ENCODE results near the gene REC114. TPM values are rescaled to one million over a fixed set of nuclear protein-coding genes. Genes with fewer than 3 reads are reported as not detected.

REC114 gene
- total and polyA plus RNA-seq, 10 of the 15 experiments (the other 5 are each of a cell fraction or from before 2014, with no cell fraction given): not detected

DNA sequence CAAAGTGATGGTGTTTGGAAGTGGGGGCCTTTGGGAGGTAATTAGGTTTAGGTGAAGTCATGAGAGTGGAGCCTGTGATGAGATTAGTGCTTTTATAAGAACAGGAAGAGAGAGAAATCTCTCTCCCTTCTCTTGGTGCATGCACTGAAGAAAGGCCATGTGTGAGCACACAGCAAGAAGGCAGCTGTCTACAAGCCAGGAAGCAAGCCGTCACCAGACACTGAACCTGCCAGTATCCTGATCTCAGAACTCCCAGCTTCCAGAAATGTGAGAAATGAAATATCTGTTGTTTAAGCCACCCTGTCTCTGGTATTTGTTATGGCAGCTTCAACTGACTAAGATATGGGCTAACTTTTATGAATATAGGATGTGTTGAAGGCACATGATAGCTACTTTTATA is 72.6 kb downstream of the REC114 start (continued):
- TF ChIP-seq, protein P1, sequence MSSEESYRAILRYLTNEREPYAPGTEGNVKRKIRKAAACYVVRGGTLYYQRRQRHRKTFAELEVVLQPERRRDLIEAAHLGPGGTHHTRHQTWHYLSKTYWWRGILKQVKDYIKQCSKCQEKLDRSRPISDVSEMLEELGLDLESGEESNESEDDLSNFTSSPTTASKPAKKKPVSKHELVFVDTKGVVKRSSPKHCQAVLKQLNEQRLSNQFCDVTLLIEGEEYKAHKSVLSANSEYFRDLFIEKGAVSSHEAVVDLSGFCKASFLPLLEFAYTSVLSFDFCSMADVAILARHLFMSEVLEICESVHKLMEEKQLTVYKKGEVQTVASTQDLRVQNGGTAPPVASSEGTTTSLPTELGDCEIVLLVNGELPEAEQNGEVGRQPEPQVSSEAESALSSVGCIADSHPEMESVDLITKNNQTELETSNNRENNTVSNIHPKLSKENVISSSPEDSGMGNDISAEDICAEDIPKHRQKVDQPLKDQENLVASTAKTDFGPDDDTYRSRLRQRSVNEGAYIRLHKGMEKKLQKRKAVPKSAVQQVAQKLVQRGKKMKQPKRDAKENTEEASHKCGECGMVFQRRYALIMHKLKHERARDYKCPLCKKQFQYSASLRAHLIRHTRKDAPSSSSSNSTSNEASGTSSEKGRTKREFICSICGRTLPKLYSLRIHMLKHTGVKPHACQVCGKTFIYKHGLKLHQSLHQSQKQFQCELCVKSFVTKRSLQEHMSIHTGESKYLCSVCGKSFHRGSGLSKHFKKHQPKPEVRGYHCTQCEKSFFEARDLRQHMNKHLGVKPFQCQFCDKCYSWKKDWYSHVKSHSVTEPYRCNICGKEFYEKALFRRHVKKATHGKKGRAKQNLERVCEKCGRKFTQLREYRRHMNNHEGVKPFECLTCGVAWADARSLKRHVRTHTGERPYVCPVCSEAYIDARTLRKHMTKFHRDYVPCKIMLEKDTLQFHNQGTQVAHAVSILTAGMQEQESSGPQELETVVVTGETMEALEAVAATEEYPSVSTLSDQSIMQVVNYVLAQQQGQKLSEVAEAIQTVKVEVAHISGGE (CRISPR knock-in tag; IDR thresholded peaks at IDR 0.05): no peak

DNA sequence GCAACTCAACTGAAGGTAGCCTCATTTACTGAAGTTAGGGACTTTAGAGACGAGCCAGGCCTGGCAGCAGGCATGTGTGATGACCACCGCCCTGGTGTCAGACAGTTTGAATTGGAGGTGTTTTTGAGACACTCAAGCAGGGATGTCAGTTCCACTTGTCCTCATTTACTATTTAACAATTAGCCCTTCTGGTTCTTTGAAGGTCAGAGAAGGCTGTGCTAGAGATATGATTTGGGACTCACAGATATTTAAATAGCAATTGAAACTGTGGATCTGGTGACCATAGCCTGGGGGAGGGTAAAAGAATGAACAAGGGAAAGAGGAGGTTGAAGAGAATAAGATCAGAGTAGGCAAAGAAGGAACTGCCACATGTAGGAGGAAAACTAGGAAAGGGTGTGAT is 74.6 kb downstream of the REC114 start:
- Histone ChIP-seq H3K9me3 (replicated peaks; ENCODE audit: control insufficient read depth, insufficient read depth, low read length) (no peaks in the 10 kb centered on the region), H3K36me3 (ENCODE audit: control insufficient read depth in 2 of 2, insufficient read depth in 2 of 2, low read length in 1 of 2) (no peaks in the 10 kb centered on the region), H3K27me3 (replicated peaks in 1 of 2; ENCODE audit: control insufficient read depth in 2 of 2, insufficient read depth in 2 of 2, low read length in 1 of 2) (no peaks in the 10 kb centered on the region), H3K27ac (ENCODE audit: control insufficient read depth, insufficient read depth) (no peak overlapping the region), H3K9ac (ENCODE audit: control insufficient read depth, insufficient read depth, low read length) (no peak overlapping the region), H4K20me1 (ENCODE audit: control insufficient read depth, insufficient read depth) (no peaks in the 10 kb centered on the region), H2AFZ (ENCODE audit: control insufficient read depth, low read depth, low read length) (no peak overlapping the region), H3K4me2 (ENCODE audit: control insufficient read depth, insufficient read depth) (no peak overlapping the region), H3K4me3 (no peak overlapping the region), H3K79me2 (ENCODE audit: control insufficient read depth, insufficient read depth, low read length) (no peaks in the 10 kb centered on the region), H3K4me1 (ENCODE audit: control insufficient read depth, insufficient read depth, low read length) (no peaks in the 10 kb centered on the region)
- TF ChIP-seq CTCF (IDR thresholded peaks at IDR 0.05 in 2 of 3, conservative IDR thresholded peaks at IDR 0.05 in 1 of 3; ENCODE audit: control insufficient read depth in 2 of 3, extremely low read depth in 1 of 3, insufficient read depth in 1 of 3, low read depth in 3 of 3, low read length in 3 of 3) (no peak), POLR2AphosphoS2 (IDR thresholded peaks at IDR 0.05; ENCODE audit: low read depth, low read length) (no peak), FOXK2 (IDR thresholded peaks at IDR 0.05) (no peak), ASH2L (IDR thresholded peaks at IDR 0.05; ENCODE audit: borderline replicate concordance, low read depth) (no peak), NRF1 (conservative IDR thresholded peaks at IDR 0.05; ENCODE audit: low read depth, low read length) (no peak), RELA (IDR thresholded peaks at IDR 0.05; ENCODE audit: borderline replicate concordance, partially characterized antibody) (no peak)
- in situ Hi-C loops (cut with MboI) (no loop called here), intact Hi-C loops (cut with micrococcal nuclease; ENCODE audit: unreplicated experiment) (no loop called here)
- ChIA-PET POLR2A (no interaction called here), CTCF (no interaction called here), SMC1A (ENCODE audit: uncharacterized antibody, unreplicated experiment) (no interaction called here), RAD21 (ENCODE audit: unreplicated experiment) (no interaction called here)
- FAIRE-seq (no peak), DNase-seq (ENCODE audit: low read depth, low spot score) (no peak), ATAC-seq (no peak)
- BruUV-seq (replicated peaks): no TSS peak
- WGBS (ENCODE audit: insufficient coverage, insufficient replicate concordance, low lambda C conversion rate, missing lambda C conversion rate): 48% methylated on average over 2 of the region's 2 CpGs

Data from GM12878 (cell line).